Measurements from ENCODE around the gene MAN1A1. TPM values are rescaled to one million over a fixed set of nuclear protein-coding genes. Genes with fewer than 3 reads are reported as not detected.
A peak's percentile ranks its signal among the peaks of the same experiment; 100 is the strongest.

Gene MAN1A1
- total RNA-seq, 4 donors from 2014 or later: 210 to 247 (median 229) TPM

- ATAC-seq (ENCODE audit: low FRiP score): peak; percentile 48
- DNase-seq (ENCODE audit: low spot score): no peak
- no peak for TF ChIP-seq CTCF (IDR thresholded peaks at IDR 0.05)
Observed at GRCh38 chr6:119308048-119308570, 41.5 kb downstream of the MAN1A1 start.

- DNase-seq (ENCODE audit: low spot score) (no peak), ATAC-seq (ENCODE audit: low FRiP score) (no peak)
- no peak for TF ChIP-seq CTCF (IDR thresholded peaks at IDR 0.05)
Observed at GRCh38 chr6:119307056-119307455, 42.5 kb downstream of the MAN1A1 start.

GRCh38 chr6:119306396-119306968 is 43.1 kb downstream of the MAN1A1 start:
- no peak for TF ChIP-seq CTCF (IDR thresholded peaks at IDR 0.05)
- ATAC-seq (ENCODE audit: low FRiP score) (no peak), DNase-seq (ENCODE audit: low spot score) (no peak)

GRCh38 chr6:119303164-119303887 is 46.2 kb downstream of the MAN1A1 start:
- TF ChIP-seq CTCF (IDR thresholded peaks at IDR 0.05): no peak

GRCh38 chr6:119301429-119301828 is 48.1 kb downstream of the MAN1A1 start:
- TF ChIP-seq CTCF (IDR thresholded peaks at IDR 0.05): no peak
- DNase-seq (ENCODE audit: low spot score) (no peak), ATAC-seq (ENCODE audit: low FRiP score) (no peak)

More at GRCh38 chr6:119303164-119303887, 46.2 kb downstream of the MAN1A1 start:
- no peak for ATAC-seq (ENCODE audit: low FRiP score)
- DNase-seq (ENCODE audit: low spot score): no peak

- ATAC-seq (ENCODE audit: low FRiP score) (no peak), DNase-seq (ENCODE audit: low spot score) (no peak)
- TF ChIP-seq CTCF (IDR thresholded peaks at IDR 0.05): no peak
Observed at GRCh38 chr6:119299694-119300093, 49.9 kb downstream of the MAN1A1 start.

GRCh38 chr6:119297049-119297448 is 52.5 kb downstream of the MAN1A1 start:
- TF ChIP-seq CTCF (IDR thresholded peaks at IDR 0.05): no peak
- DNase-seq (ENCODE audit: low spot score) (no peak), ATAC-seq (ENCODE audit: low FRiP score) (no peak)

Data from omental fat pad (tissue), 4 donors.